Hepatocyte (in vitro differentiated cells): ENCODE results near the gene KRTAP19-1. TPM values are rescaled to one million over a fixed set of nuclear protein-coding genes. Genes with fewer than 3 reads are reported as not detected.

Experiments
- DNase-seq: peaks from one replicate; pipeline ENCODE4 v3.0.0-alpha.2; 2016; ENCODE audit warnings: low spot score
- H2AFZ ChIP-seq: fragments of 200-600 bp; sonication (generic); 2 replicates; pipeline ENCODE4 v1.6.0; 2016; ENCODE audit warnings: antibody characterized with exemption, mild to moderate bottlenecking
- H3K27ac ChIP-seq: fragments of 200-600 bp; sonication (generic); 2 replicates; pipeline ENCODE4 v1.5.1; 2016; ENCODE audit warnings: mild to moderate bottlenecking
- H3K27me3 ChIP-seq: fragments of 200-600 bp; sonication (generic); 2 replicates; pipeline ENCODE4 v1.6.1; 2016
- H3K36me3 ChIP-seq: fragments of 200-600 bp; sonication (generic); replicated peaks from 2 replicates; pipeline ENCODE4 v1.5.1; 2016; ENCODE audit warnings: low read depth; ENCODE audit not compliant: insufficient read depth
- H3K4me1 ChIP-seq: fragments of 200-600 bp; sonication (generic); 2 replicates; pipeline ENCODE4 v1.5.1; 2016; ENCODE audit warnings: mild to moderate bottlenecking, moderate library complexity; ENCODE audit not compliant: insufficient read depth
- H3K4me2 ChIP-seq: fragments of 200-600 bp; sonication (generic); 2 replicates; pipeline ENCODE4 v1.6.0; 2016
- H3K4me3 ChIP-seq: fragments of 200-600 bp; sonication (generic); 2 replicates; pipeline ENCODE4 v1.5.1; 2016; ENCODE audit warnings: mild to moderate bottlenecking
- H3K79me2 ChIP-seq: fragments of 200-600 bp; sonication (generic); 2 replicates; pipeline ENCODE4 v1.6.0; 2017; ENCODE audit warnings: mild to moderate bottlenecking
- H3K9me2 ChIP-seq: fragments of 200-600 bp; sonication (generic); replicated peaks from 2 replicates; pipeline ENCODE4 v1.6.0; 2017; ENCODE audit warnings: mild to moderate bottlenecking; ENCODE audit not compliant: insufficient read depth
- H3K9me3 ChIP-seq: fragments of 200-600 bp; sonication (generic); 2 replicates; pipeline ENCODE4 v1.5.1; 2016; ENCODE audit warnings: low read depth, mild to moderate bottlenecking
- H4K20me1 ChIP-seq: fragments of 200-600 bp; sonication (generic); 2 replicates; pipeline ENCODE4 v1.6.0; 2016; ENCODE audit warnings: mild to moderate bottlenecking; ENCODE audit not compliant: insufficient read depth, poor library complexity, severe bottlenecking
- CTCF ChIP-seq: fragments of 200-600 bp; sonication (generic); IDR thresholded peaks from 2 replicates; pipeline ENCODE4 v1.5.1; 2016; ENCODE audit warnings: antibody characterized with exemption, mild to moderate bottlenecking; ENCODE audit not compliant: poor library complexity
- EZH2 ChIP-seq: fragments of 200-600 bp; sonication (generic); IDR thresholded peaks from 2 replicates; pipeline ENCODE4 v1.6.1; 2016; ENCODE audit warnings: antibody characterized with exemption, mild to moderate bottlenecking, borderline replicate concordance
- EZH2phosphoT487 ChIP-seq: fragments of 200-600 bp; sonication (generic); IDR thresholded peaks from one replicate; pipeline ENCODE4 v1.6.1; 2018; ENCODE audit warnings: antibody characterized with exemption, mild to moderate bottlenecking, low read depth, moderate library complexity; ENCODE audit not compliant: unreplicated experiment, severe bottlenecking
- WGBS: methylation state at CpG from one replicate; pipeline ENCODE4 v1.1.6; 2016; ENCODE audit warnings: low lambda C conversion rate; ENCODE audit errors: missing lambda C conversion rate; 5-methylcytosine and 5-hydroxymethylcytosine counted together
- polyA plus RNA-seq: library from polyadenylated mRNA; unstranded; fragments of >200 nt; fragmentation: Nextera tagmentation; extraction: Ambion mirVana; gene quantifications from 2 replicates; pipeline ENCODE4 v1.2.1, GENCODE V29; 2016
- total RNA-seq: library from RNA; depleted of rRNA; stranded (reverse); fragments of >200 nt; gene quantifications from 2 replicates; pipeline ENCODE4 v1.2.3, GENCODE V29; 2014

The KRTAP19-1 gene
- not detected in 2 replicates for total RNA-seq
- not detected in 2 replicates for polyA plus RNA-seq

GRCh38 chr21:30480145-30480544 is at the start of gene KRTAP19-1:
Gene KRTAP19-1 (minus strand): TSS chr21:30480367. CDS start chr21:30480317, 50 bp downstream.
- TF ChIP-seq EZH2phosphoT487 (no peak), EZH2 (no peak), CTCF (no peak)
- Histone ChIP-seq H4K20me1 (no peaks in the 10 kb centered on the region), H3K27ac (no peak within 1 kb of the TSS), H3K9me2 (no peaks in the 10 kb centered on the region), H3K4me3 (no peak within 1 kb of the TSS), H2AFZ (no peak within 1 kb of the TSS), H3K36me3 (no peaks in the 10 kb centered on the region), H3K79me2 (no peaks in the 10 kb centered on the region), H3K4me2 (no peak within 1 kb of the TSS), H3K4me1 (no peaks in the 10 kb centered on the region), H3K27me3 (no peaks in the 10 kb centered on the region), H3K9me3 (no peaks in the 10 kb centered on the region)
- WGBS: 93% methylated on average over 7 of the region's 7 CpGs
- no peak for DNase-seq

GRCh38 chr21:30518876-30519275 is 38.7 kb upstream of the KRTAP19-1 start:
- no peak for DNase-seq
- no peak overlapping the region for H2AFZ ChIP-seq

GRCh38 chr21:30515681-30516080 is 35.5 kb upstream of the KRTAP19-1 start:
- 71% methylated on average over 1 of the region's 1 CpG for WGBS
- H3K36me3 ChIP-seq: no peaks in the 10 kb centered on the region

More at GRCh38 chr21:30518876-30519275, 38.7 kb upstream of the KRTAP19-1 start:
- no peak overlapping the region for H3K4me3 ChIP-seq
- H3K4me1 ChIP-seq: no peaks in the 10 kb centered on the region
- no peaks in the 10 kb centered on the region for H3K27me3 ChIP-seq
- WGBS: 90% methylated on average over 1 of the region's 1 CpG
- H3K27ac ChIP-seq: no peak overlapping the region
- H3K9me2 ChIP-seq: no peaks in the 10 kb centered on the region
- H3K79me2 ChIP-seq: no peaks in the 10 kb centered on the region
- no peak for TF ChIP-seq EZH2
- TF ChIP-seq EZH2phosphoT487: no peak
- no peak for TF ChIP-seq CTCF
- no peaks in the 10 kb centered on the region for H3K9me3 ChIP-seq
- H3K4me2 ChIP-seq: no peak overlapping the region
- no peaks in the 10 kb centered on the region for H4K20me1 ChIP-seq
- no peaks in the 10 kb centered on the region for H3K36me3 ChIP-seq

More at GRCh38 chr21:30515681-30516080, 35.5 kb upstream of the KRTAP19-1 start:
- Histone ChIP-seq H4K20me1 (no peaks in the 10 kb centered on the region), H3K4me1 (no peaks in the 10 kb centered on the region), H3K79me2 (no peaks in the 10 kb centered on the region), H2AFZ (no peak overlapping the region), H3K9me3 (no peaks in the 10 kb centered on the region), H3K4me2 (no peak overlapping the region), H3K4me3 (no peak overlapping the region), H3K27ac (no peak overlapping the region), H3K27me3 (no peaks in the 10 kb centered on the region), H3K9me2 (no peaks in the 10 kb centered on the region)
- TF ChIP-seq CTCF (no peak), EZH2 (no peak), EZH2phosphoT487 (no peak)
- no peak for DNase-seq
